ENCODE data around the gene PATE3. TPM values are rescaled to one million over a fixed set of nuclear protein-coding genes. Genes with fewer than 3 reads are reported as not detected.

Gene PATE3
- total RNA-seq, 1 donor from 2014 or later = not detected

DNA sequence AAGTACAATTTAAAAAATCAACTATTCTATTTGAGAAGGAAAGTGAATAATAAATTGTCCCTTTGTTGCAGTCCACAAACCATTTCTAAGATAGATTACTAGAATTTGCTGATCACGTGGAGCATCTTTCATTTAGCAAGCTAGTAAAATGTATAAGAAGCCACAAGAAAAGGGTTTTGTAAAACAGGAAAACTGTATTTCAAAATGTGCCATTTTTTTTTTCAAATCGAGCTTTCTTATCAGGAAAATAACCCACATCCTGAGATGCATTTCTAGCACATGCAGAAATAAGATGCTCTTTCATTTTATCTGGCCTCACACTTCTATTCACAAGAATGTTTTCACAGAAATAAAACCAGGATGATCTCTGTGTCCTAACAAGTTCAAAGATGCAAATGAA is 3.2 kb upstream of the PATE3 start:
- Mint-ChIP-seq H3K27me3 (ENCODE audit: unreplicated experiment) (peaks cover 16% of the 10 kb centered on the region), H3K9me3 (ENCODE audit: unreplicated experiment) (no peaks in the 10 kb centered on the region), H3K4me3 (ENCODE audit: unreplicated experiment) (no peak overlapping the region), H3K27ac (ENCODE audit: unreplicated experiment) (no peak overlapping the region), H3K36me3 (ENCODE audit: unreplicated experiment) (no peaks in the 10 kb centered on the region), H3K4me1 (ENCODE audit: unreplicated experiment) (no peaks in the 10 kb centered on the region)
- TF ChIP-seq, protein P1, sequence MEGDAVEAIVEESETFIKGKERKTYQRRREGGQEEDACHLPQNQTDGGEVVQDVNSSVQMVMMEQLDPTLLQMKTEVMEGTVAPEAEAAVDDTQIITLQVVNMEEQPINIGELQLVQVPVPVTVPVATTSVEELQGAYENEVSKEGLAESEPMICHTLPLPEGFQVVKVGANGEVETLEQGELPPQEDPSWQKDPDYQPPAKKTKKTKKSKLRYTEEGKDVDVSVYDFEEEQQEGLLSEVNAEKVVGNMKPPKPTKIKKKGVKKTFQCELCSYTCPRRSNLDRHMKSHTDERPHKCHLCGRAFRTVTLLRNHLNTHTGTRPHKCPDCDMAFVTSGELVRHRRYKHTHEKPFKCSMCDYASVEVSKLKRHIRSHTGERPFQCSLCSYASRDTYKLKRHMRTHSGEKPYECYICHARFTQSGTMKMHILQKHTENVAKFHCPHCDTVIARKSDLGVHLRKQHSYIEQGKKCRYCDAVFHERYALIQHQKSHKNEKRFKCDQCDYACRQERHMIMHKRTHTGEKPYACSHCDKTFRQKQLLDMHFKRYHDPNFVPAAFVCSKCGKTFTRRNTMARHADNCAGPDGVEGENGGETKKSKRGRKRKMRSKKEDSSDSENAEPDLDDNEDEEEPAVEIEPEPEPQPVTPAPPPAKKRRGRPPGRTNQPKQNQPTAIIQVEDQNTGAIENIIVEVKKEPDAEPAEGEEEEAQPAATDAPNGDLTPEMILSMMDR (IDR thresholded peaks at IDR 0.05) = no peak
- no peak for DNase-seq (ENCODE audit: extremely low spot score, unreplicated experiment)

DNA sequence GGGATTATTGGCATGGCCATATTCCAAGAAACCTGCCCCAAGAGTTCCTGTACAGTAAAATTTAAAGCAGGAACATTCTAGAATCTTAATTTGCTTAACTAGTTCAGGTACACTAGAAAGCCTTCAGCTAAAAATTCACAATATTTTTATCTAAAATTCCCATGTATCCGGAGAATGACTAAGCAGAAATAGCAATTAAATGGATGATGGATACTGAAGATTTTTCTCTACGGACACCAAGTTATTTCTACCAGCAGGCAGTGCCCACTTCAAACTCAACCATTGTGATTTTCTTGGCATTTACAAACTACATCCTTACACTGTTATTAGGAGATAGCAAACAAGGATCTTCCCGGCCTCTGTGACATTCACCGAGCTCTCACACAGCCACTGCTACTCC is 2.9 kb downstream of the PATE3 start:
- Mint-ChIP-seq H3K36me3 (ENCODE audit: unreplicated experiment) (no peaks in the 10 kb centered on the region), H3K27me3 (ENCODE audit: unreplicated experiment) (peaks cover 14% of the 10 kb centered on the region), H3K9me3 (ENCODE audit: unreplicated experiment) (peaks cover 26% of the 10 kb centered on the region), H3K27ac (ENCODE audit: unreplicated experiment) (no peak overlapping the region), H3K4me3 (ENCODE audit: unreplicated experiment) (no peak overlapping the region), H3K4me1 (ENCODE audit: unreplicated experiment) (no peaks in the 10 kb centered on the region)
- DNase-seq (ENCODE audit: extremely low spot score, unreplicated experiment) = no peak
- TF ChIP-seq, protein P1 (IDR thresholded peaks at IDR 0.05) = no peak

DNA sequence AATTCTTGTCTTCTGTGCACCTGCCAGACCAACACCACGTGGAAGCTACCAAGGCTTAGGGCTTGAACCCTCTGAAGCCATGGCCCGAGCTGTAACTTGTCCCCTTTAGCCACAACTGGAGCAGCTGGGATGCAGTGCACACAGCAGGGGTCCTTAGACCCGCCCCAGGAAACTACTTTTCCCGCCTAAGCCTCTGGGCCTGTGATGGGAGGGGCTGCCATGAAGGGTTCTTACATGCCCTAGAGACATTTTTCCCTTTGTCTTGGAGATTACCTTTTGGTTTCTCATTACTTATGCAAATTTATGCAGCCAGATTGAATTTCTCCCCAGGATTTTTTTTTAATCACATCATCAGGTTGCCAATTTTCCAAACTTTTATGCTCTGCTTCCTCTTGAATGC is 9.7 kb downstream of the PATE3 start:
- H3K36me3 Mint-ChIP-seq (ENCODE audit: unreplicated experiment) = no peaks in the 10 kb centered on the region
- TF ChIP-seq, protein P1 (IDR thresholded peaks at IDR 0.05) = no peak
- peaks cover 2% of the 10 kb centered on the region for H3K27me3 Mint-ChIP-seq (ENCODE audit: unreplicated experiment)
- DNase-seq (ENCODE audit: extremely low spot score, unreplicated experiment) = no peak
- peaks cover 56% of the 10 kb centered on the region for H3K9me3 Mint-ChIP-seq (ENCODE audit: unreplicated experiment)
- no peak overlapping the region for H3K27ac Mint-ChIP-seq (ENCODE audit: unreplicated experiment)
- H3K4me3 Mint-ChIP-seq (ENCODE audit: unreplicated experiment) = no peak overlapping the region
- no peaks in the 10 kb centered on the region for H3K4me1 Mint-ChIP-seq (ENCODE audit: unreplicated experiment)

DNA sequence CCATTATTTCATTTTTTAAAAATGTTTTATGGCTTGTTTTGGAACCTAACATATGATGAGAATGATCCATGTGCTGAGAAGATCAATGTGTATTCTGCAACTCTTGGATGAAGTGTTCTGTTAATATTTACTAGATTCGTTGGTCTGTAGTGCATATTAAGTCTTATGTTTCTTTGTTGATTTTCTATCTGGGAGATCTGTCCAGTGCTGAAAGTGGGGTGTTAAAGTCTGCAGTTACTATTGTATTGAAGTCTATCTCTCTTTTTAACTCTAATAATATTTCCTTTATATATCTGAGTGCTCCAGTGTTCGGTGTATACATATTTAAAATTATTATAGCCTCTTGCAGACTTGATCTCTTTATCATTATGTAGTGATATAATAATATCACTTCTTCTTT is 11.9 kb downstream of the PATE3 start:
- Mint-ChIP-seq H3K27me3 (ENCODE audit: unreplicated experiment) (no peaks in the 10 kb centered on the region), H3K4me3 (ENCODE audit: unreplicated experiment) (no peak overlapping the region), H3K27ac (ENCODE audit: unreplicated experiment) (no peak overlapping the region), H3K4me1 (ENCODE audit: unreplicated experiment) (no peaks in the 10 kb centered on the region), H3K9me3 (ENCODE audit: unreplicated experiment) (peaks cover 46% of the 10 kb centered on the region), H3K36me3 (ENCODE audit: unreplicated experiment) (no peaks in the 10 kb centered on the region)
- TF ChIP-seq, protein P1 (IDR thresholded peaks at IDR 0.05) = no peak
- DNase-seq (ENCODE audit: extremely low spot score, unreplicated experiment) = no peak

DNA sequence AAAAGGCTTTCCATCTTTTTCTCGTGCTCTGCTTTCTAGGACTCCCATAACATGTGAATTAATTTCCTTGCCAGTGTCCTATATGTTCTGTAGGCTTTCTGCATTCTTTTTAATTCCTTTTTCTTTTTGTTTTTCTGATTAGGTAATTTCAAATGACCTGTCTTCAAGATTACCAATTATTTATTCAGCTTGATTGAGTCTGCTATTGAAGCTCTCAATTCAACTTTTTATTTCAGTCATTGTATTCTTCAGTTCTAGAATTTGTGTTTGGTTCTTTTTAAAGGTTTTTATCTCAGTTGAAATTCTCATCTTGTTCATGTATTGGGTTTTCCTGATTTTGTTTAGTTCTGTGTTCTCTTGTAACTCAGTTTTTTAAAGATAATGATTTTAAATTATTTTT is 14.5 kb downstream of the PATE3 start:
- no peak overlapping the region for H3K4me3 Mint-ChIP-seq (ENCODE audit: unreplicated experiment)
- TF ChIP-seq, protein P1 (IDR thresholded peaks at IDR 0.05) = no peak
- no peaks in the 10 kb centered on the region for H3K4me1 Mint-ChIP-seq (ENCODE audit: unreplicated experiment)
- H3K27me3 Mint-ChIP-seq (ENCODE audit: unreplicated experiment) = no peaks in the 10 kb centered on the region
- DNase-seq (ENCODE audit: extremely low spot score, unreplicated experiment) = no peak
- H3K27ac Mint-ChIP-seq (ENCODE audit: unreplicated experiment) = no peak overlapping the region
- H3K36me3 Mint-ChIP-seq (ENCODE audit: unreplicated experiment) = no peaks in the 10 kb centered on the region
- peaks cover 32% of the 10 kb centered on the region for H3K9me3 Mint-ChIP-seq (ENCODE audit: unreplicated experiment)
